ENCODE measurements around the gene SMIM36. TPM values are rescaled to one million over a fixed set of nuclear protein-coding genes. Genes with fewer than 3 reads are reported as not detected.

Gene SMIM36
- total RNA-seq, 1 donor from 2014 or later: not detected

DNA sequence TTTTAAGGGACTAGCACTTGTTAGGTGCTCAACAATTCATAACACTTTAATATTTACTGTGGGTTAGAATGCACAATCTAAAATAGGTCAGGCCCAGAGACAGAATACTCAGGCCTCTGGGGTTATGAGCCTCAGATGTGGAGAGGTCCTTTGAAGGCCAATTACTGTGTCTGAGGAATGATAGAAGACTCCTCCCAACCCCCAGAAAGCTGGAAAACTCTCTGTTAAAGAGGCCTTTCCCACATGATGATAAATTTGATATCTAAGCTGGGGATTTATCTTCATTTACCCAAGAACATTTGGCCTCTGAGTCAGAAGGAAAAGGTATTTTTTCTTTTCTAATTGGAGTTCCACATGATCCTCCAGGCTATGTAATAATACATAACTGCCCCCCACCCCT is 48.5 kb downstream of the SMIM36 start:
- no peak for DNase-seq (ENCODE audit: low spot score)
- Mint-ChIP-seq H3K4me1 (ENCODE audit: low read depth) (peaks cover 15% of the 10 kb centered on the region), H3K27me3 (ENCODE audit: low read depth) (peaks cover 4% of the 10 kb centered on the region), H3K27ac (no peak overlapping the region), H3K36me3 (ENCODE audit: low read depth) (no peaks in the 10 kb centered on the region), H3K9me3 (no peaks in the 10 kb centered on the region), H3K4me3 (ENCODE audit: low read depth) (no peak overlapping the region)
- intact Hi-C loops (cut with micrococcal nuclease): no loop called here

DNA sequence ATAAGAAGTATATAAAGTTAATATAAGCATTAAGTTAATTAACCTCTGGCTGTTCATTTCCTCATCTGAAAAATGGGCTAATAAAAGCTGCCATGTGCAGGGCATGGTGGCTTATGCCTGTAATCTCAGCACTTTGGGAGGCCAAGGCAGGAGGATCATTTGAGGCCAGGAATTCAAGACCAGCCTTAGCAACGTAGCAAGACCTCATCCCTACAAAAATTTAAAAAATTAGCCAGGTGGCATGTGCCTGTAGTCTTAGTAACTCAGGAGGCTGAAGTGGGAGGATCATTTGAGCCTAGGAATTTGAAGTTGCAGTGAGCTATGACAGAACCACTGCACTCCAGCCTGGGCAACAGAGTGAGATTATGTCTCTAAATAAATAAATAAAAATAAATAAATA is 49.0 kb downstream of the SMIM36 start:
- no peak overlapping the region for H3K27ac Mint-ChIP-seq
- H3K9me3 Mint-ChIP-seq: no peaks in the 10 kb centered on the region
- DNase-seq (ENCODE audit: low spot score): no peak
- H3K36me3 Mint-ChIP-seq (ENCODE audit: low read depth): no peaks in the 10 kb centered on the region
- peaks cover 15% of the 10 kb centered on the region for H3K4me1 Mint-ChIP-seq (ENCODE audit: low read depth)
- H3K4me3 Mint-ChIP-seq (ENCODE audit: low read depth): no peak overlapping the region
- intact Hi-C loops (cut with micrococcal nuclease): no loop called here
- peaks cover 4% of the 10 kb centered on the region for H3K27me3 Mint-ChIP-seq (ENCODE audit: low read depth)

DNA sequence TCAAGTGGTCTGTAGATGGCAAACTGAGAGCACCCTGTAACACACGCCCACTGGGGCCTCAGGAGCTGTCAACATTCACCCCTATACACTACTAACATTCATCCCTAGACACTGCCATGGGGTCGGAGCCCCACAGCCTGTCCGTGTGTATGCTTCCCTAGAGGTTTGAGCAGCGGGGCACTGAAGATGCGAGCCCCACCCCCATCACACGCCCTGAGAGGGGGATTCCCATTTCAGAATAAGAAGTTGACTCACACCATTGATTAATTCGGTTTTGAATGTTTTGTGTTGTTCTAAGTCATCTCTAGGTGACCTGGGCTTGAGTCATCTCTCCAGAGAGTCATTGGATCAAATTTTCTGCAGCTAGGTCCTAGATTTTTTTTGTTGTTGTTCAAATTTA is 52.3 kb downstream of the SMIM36 start:
- intact Hi-C loops (cut with micrococcal nuclease): loop anchor here (2.0 kb wide), 1 partner anchor 38 kb away; the partner anchor contains the start of gene MMD
- DNase-seq (ENCODE audit: low spot score): no peak
- Mint-ChIP-seq H3K9me3 (no peaks in the 10 kb centered on the region), H3K36me3 (ENCODE audit: low read depth) (no peaks in the 10 kb centered on the region), H3K4me1 (ENCODE audit: low read depth) (peaks cover 16% of the 10 kb centered on the region), H3K4me3 (ENCODE audit: low read depth) (no peak overlapping the region), H3K27me3 (ENCODE audit: low read depth) (peaks cover 8% of the 10 kb centered on the region), H3K27ac (no peak overlapping the region)

DNA sequence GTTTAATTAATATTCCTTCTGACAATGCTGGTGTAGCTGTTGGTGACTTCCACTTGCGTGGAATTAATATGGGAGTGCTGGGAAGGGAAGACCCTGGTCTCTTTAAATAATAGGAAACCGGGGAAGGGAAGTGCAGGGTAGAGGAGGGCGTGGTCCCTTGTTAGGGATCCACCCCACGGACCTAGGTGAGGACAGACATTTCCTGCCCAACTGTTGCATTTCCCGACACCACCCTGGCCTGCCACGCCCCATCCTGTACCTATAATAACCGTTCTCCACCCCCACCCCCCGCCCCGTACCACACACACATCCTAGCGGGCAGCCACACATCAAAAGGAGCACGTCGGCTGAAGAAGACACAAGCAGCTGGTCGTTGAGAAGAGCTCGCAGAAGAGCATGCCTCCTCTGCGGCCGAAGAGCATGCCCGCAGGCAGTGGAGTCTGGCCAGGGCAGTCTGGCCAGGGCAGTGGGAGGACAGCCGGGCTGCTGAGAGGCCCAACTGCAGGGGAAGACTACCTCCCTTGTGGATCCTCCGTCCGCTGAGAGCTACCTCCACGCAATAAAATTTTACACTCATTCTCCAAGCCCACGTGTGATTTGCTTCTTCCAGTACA is 52.9 kb downstream of the SMIM36 start:
- H3K4me3 Mint-ChIP-seq (ENCODE audit: low read depth): no peak overlapping the region
- peaks cover 12% of the 10 kb centered on the region for H3K4me1 Mint-ChIP-seq (ENCODE audit: low read depth)
- H3K9me3 Mint-ChIP-seq: no peaks in the 10 kb centered on the region
- DNase-seq (ENCODE audit: low spot score): no peak
- no peak overlapping the region for H3K27ac Mint-ChIP-seq
- no peaks in the 10 kb centered on the region for H3K36me3 Mint-ChIP-seq (ENCODE audit: low read depth)
- peaks cover 11% of the 10 kb centered on the region for H3K27me3 Mint-ChIP-seq (ENCODE audit: low read depth)
- intact Hi-C loops (cut with micrococcal nuclease): loop anchor here (2.0 kb wide), 1 partner anchor 38 kb away; the partner anchor contains the start of gene MMD

DNA sequence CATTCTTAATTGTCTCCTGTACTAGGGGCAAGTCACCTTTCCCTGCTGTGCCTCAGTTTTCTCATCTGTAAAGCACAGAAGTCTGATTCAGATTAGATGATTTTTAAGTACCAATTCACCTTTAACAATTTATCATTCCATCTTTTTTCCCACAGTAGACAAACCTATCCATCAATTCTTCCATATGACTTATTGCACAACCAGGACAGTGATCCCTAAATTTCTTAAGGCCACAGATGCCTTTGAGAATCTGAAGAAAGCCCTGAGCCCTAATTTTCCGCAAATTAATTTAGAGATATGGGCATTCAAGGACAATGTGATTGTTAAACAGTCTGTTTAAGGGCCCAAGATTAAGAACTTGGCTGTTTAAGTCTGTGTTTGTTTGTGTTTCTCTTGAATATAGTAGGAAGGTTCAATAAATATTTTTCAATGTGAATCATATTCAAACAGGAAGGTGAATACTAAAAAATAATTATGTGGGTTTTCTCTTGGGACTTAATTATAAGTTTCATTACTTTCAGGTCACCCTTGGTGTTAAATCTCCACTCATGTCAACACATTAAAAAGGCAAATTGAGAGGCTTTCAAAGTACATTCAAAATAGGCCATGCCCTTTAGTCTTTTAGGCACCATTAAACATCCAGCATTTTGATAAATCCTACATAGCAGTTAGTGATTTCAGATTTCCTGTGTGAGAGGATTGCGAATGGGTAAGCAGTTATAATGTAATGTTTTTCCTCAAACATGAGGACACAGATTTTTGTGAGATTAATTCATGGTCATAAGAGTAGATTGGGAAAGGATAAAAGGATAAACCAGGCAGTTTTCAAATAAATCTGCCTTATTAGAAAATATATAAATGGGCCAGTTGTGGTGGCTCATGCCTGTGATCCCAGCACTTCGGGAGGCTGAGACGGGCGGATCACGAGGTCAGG is 54.7 kb downstream of the SMIM36 start:
- H3K4me3 Mint-ChIP-seq (ENCODE audit: low read depth): no peak overlapping the region
- H3K27me3 Mint-ChIP-seq (ENCODE audit: low read depth): peaks cover 12% of the 10 kb centered on the region
- intact Hi-C loops (cut with micrococcal nuclease): no loop called here
- no peaks in the 10 kb centered on the region for H3K9me3 Mint-ChIP-seq
- no peaks in the 10 kb centered on the region for H3K36me3 Mint-ChIP-seq (ENCODE audit: low read depth)
- peaks cover 18% of the 10 kb centered on the region for H3K4me1 Mint-ChIP-seq (ENCODE audit: low read depth)
- no peak for DNase-seq (ENCODE audit: low spot score)
- no peak overlapping the region for H3K27ac Mint-ChIP-seq

DNA sequence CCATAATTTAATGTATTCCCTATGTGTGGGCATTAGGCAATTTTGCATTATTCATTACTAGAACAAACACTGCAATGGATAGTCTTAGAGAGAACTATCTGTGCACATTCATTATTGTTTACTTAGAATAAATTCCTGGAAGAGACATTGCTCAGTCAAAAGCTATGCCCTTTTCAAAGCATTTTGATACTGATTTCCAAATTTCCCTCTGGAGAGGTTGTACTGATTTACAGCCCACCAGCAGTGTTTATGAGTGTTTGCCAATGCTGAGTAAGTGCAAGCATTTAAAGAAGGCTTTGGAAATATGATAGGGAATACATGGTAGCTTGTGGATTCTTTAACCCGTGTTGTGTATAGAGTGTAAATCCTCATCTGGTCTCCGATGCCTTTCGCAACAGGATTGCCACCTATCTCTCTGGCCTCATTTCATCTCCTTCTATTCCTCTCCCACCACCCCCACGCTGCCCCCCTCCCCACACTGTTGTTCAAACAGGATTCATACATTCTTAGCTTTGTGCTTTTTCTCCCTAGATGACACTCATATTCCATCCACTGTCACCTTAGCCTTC is 56.3 kb downstream of the SMIM36 start:
- Mint-ChIP-seq H3K27ac (no peak overlapping the region), H3K4me1 (ENCODE audit: low read depth) (peaks cover 23% of the 10 kb centered on the region), H3K36me3 (ENCODE audit: low read depth) (no peaks in the 10 kb centered on the region), H3K4me3 (ENCODE audit: low read depth) (no peak overlapping the region), H3K27me3 (ENCODE audit: low read depth) (peaks cover 17% of the 10 kb centered on the region), H3K9me3 (no peaks in the 10 kb centered on the region)
- intact Hi-C loops (cut with micrococcal nuclease): no loop called here
- DNase-seq (ENCODE audit: low spot score): no peak

DNA sequence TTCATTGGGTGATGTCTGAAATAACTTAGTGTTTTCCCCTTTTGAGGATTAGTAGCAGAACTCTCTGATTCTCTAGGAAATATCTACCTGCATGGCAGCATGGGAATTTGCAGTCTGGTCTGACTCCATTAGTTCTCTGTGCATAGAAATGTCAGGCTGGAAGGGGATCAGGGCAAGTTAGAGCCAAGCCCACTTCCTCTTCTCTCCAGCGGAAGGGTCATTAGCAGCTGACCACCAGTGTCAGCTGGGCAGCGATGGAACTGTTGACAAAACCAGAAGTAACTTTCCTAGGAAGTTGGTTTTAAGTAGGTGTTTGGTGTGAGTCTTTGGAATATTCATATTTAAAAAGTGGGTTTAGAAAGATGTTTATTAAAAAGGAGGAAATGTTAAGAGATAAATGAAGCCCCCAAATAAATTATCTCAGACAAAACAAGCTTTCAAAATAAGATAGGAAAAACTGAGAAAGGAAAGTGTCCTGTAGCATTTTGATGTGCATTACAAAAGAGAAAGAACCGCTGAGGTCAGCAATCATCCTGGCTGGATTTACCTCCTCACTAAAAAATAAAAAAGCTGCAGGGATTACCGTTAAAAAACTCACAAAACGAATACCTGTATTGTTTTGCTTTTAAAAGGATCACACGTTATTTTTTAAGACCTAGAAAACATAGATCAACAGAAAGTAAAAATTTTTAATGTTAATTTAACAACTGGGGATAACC is 57.3 kb downstream of the SMIM36 start:
- Mint-ChIP-seq H3K36me3 (ENCODE audit: low read depth) (no peaks in the 10 kb centered on the region), H3K4me1 (ENCODE audit: low read depth) (peaks cover 19% of the 10 kb centered on the region), H3K27ac (no peak overlapping the region), H3K4me3 (ENCODE audit: low read depth) (no peak overlapping the region), H3K27me3 (ENCODE audit: low read depth) (peaks cover 17% of the 10 kb centered on the region), H3K9me3 (no peaks in the 10 kb centered on the region)
- DNase-seq (ENCODE audit: low spot score): no peak
- intact Hi-C loops (cut with micrococcal nuclease): no loop called here

DNA sequence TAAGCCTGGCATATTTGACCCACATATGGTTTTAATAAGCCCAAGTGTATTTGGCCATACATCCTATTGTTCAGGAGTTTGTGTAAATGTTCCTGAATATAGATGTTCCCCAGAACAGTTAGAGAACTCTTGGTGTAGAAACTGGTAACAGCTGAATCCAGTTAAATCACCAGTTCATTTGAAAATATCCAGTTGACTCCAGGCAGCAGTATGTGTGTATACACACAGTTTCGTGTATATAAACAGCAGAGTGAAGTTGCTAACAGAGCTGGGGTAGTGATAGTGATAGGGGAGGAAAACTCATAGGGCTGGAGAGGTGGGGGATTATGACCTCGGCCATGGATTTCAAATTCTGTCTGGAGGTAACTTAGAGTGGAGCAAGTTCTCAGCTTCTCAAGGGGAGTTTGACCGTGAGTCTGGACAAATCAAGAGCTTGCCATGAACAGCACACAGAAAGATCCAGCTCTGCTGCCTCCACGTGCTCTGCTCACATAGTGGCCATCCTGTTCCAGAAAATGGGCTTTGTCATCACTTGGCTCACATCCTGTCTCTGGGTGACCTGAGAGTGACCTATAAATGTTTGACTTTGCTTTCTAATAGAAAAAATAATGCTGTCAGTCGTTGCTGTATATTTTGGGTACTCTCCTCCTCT is 59.0 kb downstream of the SMIM36 start:
- intact Hi-C loops (cut with micrococcal nuclease): no loop called here
- peaks cover 15% of the 10 kb centered on the region for H3K27me3 Mint-ChIP-seq (ENCODE audit: low read depth)
- no peak overlapping the region for H3K27ac Mint-ChIP-seq
- H3K4me1 Mint-ChIP-seq (ENCODE audit: low read depth): peaks cover 16% of the 10 kb centered on the region
- H3K4me3 Mint-ChIP-seq (ENCODE audit: low read depth): no peak overlapping the region
- H3K9me3 Mint-ChIP-seq: no peaks in the 10 kb centered on the region
- no peaks in the 10 kb centered on the region for H3K36me3 Mint-ChIP-seq (ENCODE audit: low read depth)
- no peak for DNase-seq (ENCODE audit: low spot score)

DNA sequence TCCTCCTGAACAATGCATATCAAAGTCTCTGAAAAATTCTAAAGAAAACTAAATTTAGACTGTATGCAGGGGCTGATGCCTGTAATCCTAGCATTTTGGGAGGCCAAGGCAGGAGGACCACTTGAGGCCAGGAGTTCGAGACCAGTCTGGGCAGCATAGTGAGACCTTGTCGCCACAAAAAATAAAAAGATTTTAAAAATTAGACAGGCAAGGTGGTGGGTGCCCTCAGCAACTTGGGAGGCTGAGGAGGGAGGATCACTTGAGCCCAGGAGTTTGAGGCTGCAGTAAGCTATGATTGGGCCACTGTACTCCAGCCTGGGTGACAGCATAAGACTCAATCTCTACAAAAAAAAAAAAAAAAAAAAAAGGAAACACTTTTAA is 59.5 kb downstream of the SMIM36 start:
- Mint-ChIP-seq H3K36me3 (ENCODE audit: low read depth) (no peaks in the 10 kb centered on the region), H3K27me3 (ENCODE audit: low read depth) (peaks cover 15% of the 10 kb centered on the region), H3K4me3 (ENCODE audit: low read depth) (no peak overlapping the region), H3K9me3 (no peaks in the 10 kb centered on the region), H3K27ac (no peak overlapping the region), H3K4me1 (ENCODE audit: low read depth) (peaks cover 15% of the 10 kb centered on the region)
- intact Hi-C loops (cut with micrococcal nuclease): no loop called here
- DNase-seq (ENCODE audit: low spot score): no peak

DNA sequence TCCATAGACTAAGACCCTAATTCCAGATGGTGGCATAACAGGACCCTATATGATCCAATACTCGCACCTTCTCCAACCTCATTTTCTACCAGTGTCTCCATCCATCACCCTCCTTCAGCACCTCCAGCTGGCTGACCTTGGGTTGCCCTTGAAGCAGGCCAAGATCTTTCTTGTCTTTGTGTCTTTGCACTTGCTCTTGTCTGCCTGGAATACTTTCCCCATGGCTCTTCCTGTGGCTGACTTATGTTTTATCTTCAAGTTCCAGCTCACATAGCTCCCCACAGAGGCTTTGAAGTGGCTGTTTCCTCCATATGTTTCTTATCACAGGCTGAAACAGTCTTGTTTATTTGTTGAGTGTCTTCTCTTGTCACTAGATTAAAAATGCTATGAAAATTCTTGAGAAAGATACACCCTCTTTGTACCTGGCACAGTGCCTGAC is 60.0 kb downstream of the SMIM36 start:
- peaks cover 14% of the 10 kb centered on the region for H3K4me1 Mint-ChIP-seq (ENCODE audit: low read depth)
- H3K27me3 Mint-ChIP-seq (ENCODE audit: low read depth): peaks cover 15% of the 10 kb centered on the region
- no peak overlapping the region for H3K4me3 Mint-ChIP-seq (ENCODE audit: low read depth)
- H3K27ac Mint-ChIP-seq: no peak overlapping the region
- no peaks in the 10 kb centered on the region for H3K36me3 Mint-ChIP-seq (ENCODE audit: low read depth)
- no peaks in the 10 kb centered on the region for H3K9me3 Mint-ChIP-seq
- DNase-seq (ENCODE audit: low spot score): no peak
- intact Hi-C loops (cut with micrococcal nuclease): no loop called here

DNA sequence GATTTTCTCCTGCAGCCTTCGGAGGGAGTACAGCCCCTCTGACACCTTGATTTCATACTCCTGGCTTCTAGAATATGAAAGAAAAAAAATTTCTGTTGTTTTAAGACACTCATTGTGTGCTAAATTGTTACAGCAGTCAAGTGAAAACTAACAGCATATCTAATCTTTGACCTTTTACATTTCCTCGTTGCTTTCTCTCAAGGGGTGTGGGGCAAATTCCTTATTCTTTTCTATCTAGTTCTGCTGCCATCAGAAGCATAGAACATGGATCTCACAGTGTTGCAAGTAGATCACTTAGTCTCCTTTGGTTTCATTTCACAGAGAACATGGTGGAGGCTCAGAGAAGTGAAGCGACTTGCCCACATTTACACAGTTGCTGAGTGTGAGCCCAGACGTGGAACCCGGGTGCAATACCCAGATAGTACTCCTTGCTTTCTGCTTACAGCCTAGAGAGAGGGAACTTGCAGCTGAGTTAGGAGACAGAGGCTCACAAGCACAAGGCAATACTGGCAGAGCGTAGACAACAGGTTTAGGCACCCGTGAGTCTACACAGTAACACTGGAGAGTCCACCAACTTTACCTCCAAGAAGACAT is 60.9 kb downstream of the SMIM36 start:
- H3K4me1 Mint-ChIP-seq (ENCODE audit: low read depth): peaks cover 14% of the 10 kb centered on the region
- no peak for DNase-seq (ENCODE audit: low spot score)
- intact Hi-C loops (cut with micrococcal nuclease): no loop called here
- H3K27ac Mint-ChIP-seq: no peak overlapping the region
- peaks cover 11% of the 10 kb centered on the region for H3K27me3 Mint-ChIP-seq (ENCODE audit: low read depth)
- no peaks in the 10 kb centered on the region for H3K9me3 Mint-ChIP-seq
- H3K36me3 Mint-ChIP-seq (ENCODE audit: low read depth): no peaks in the 10 kb centered on the region
- no peak overlapping the region for H3K4me3 Mint-ChIP-seq (ENCODE audit: low read depth)

DNA sequence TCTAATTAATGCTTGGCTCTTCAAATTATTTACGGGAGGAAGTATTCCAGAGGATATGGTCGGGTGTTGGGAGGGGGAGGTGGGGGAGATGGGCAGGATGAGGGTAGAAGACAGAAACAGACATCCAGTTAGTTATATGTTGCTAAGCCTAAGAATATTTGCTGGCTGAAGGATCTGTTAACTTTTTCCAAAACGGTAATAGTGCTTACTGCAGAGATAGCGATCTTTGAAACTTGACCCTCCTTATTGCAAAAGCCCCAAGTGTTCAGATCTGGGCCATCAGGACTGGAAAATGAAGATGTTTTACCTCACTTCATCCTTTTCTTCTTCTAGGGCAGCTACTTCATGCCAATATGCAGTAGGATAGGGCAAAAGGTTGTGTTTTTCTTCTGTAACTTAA is 62.6 kb downstream of the SMIM36 start:
- DNase-seq (ENCODE audit: low spot score): no peak
- Mint-ChIP-seq H3K9me3 (no peaks in the 10 kb centered on the region), H3K36me3 (ENCODE audit: low read depth) (no peaks in the 10 kb centered on the region), H3K27ac (no peak overlapping the region), H3K4me3 (ENCODE audit: low read depth) (no peak overlapping the region), H3K4me1 (ENCODE audit: low read depth) (peaks cover 14% of the 10 kb centered on the region), H3K27me3 (ENCODE audit: low read depth) (peaks cover 6% of the 10 kb centered on the region)
- intact Hi-C loops (cut with micrococcal nuclease): no loop called here
